Globus pallidus (tissue), 1 donor: ENCODE results near the gene BRI3BP.

Source experiments
- DNase-seq: peaks from one replicate; pipeline ENCODE4 v3.0.0-alpha.2; 2015; ENCODE audit warnings: low spot score

BRI3BP gene, protein sequence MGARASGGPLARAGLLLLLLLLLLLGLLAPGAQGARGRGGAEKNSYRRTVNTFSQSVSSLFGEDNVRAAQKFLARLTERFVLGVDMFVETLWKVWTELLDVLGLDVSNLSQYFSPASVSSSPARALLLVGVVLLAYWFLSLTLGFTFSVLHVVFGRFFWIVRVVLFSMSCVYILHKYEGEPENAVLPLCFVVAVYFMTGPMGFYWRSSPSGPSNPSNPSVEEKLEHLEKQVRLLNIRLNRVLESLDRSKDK

DNA sequence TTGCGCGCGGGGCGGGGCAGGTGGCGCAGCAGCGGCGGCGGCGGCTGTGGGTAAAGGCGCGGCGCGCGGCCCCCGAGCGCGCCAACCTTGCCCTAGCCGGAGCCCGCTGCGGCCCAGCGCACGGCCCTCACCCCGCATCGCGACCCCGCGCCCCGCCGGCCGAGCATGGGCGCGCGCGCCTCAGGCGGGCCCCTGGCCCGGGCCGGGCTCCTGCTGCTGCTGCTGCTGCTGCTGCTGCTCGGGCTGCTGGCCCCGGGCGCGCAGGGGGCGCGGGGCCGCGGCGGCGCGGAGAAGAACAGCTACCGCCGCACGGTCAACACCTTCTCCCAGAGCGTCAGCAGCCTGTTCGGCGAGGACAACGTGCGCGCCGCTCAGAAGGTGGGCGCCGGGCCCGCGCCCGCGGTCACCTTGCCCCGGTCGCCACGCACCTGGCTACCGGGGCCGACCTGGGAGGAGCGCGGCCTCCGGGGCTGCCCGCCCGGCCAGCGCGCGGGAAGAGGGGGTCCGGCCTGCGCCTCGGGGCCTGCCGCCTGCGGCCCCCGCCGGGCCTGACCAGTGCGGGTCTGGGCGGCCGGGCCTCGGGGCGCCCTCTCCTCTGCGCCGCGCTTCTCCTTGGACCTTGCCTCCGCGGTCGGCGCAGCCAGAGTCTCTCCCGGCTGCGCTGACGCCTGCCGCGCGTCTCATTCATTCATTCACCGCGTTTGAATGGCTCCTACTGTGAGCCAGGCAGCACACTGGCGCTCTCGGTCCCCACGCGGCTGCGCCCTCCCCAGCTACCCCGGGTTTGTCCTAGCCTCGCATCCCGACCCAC is at the start of gene BRI3BP:
BRI3BP (plus strand) TSS at position 20 of the 811 bp plus-strand sequence; CDS start at position 166, 146 bp downstream.
- DNase-seq, result no peak

DNA sequence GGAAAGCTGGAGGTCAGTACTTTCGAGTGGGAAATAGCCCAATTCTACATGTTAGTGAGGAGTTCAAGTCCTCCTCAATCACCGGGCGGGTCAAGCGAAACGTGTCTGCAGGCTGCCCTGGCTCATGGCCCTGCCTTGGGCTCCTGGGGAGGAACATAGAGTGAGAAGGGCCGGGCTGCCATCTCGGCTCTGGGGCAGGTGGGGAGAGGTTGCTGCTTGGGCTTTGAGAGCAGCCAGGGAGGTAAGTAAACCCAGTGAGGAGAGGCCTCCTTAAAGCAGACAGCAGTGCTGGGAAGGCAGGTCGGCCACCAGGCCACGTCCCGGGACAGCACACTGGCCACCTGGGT is 47.0 kb upstream of the BRI3BP start:
- DNase-seq, result no peak

DNA sequence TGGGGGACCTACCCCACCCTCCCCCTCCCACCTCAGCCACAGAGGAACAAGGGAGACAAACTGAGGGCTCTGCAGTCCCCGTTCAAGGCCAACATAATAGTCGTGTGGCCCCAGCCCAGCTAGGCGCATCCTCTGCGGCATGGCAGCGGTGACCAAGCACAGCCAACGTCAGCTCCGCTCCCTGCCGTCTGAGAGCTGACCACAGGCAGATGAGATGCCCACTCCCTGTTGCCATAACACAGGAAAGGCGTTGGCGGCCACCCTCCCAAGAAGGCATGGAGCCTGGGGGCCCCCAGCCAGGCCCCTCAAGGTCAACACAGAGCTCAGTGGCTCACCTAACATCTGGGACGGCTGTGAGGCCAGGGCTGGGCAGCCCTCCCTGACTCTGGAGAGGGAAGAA is 46.4 kb upstream of the BRI3BP start:
- no peak for DNase-seq

DNA sequence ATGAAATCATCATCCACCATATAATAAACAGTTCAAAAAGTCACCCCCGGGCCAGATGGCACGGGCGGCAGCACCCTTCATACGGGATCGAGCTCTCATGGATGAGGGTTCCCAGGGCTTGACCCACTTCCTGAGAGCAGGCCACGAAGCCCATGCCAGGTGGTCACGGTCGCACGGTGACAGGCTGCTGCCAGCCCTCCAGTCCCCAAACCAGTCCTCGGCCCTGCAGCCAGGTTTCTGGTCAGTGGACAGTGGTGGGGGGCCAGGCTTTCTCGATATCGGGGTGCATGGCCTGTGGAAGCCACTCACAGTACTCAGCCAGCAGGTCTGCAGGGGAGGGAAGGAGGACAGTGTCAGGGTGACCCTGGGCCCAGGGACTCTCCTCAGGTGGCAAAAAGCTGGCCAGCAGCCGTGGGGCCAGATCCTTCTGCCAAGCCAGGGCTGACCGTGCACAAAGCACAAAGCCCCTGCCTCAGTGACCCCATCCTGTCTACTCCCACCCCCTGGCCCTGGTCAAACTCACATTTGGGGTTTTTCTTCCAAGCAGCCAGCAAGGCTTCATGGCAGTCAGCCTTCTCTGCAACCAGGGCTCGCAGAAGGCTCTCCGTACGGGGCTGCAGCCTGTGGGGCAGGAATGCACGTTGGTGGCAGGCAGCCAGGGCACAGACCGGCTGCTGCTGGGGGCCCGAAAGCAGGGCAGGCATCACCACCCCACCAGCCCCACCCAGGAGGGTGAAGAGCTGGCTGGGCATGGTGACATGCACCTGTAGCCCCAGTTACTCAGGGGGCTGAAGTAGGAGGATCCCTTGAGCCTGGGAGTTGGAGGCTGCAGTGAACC is 45.7 kb upstream of the BRI3BP start:
- no peak for DNase-seq

DNA sequence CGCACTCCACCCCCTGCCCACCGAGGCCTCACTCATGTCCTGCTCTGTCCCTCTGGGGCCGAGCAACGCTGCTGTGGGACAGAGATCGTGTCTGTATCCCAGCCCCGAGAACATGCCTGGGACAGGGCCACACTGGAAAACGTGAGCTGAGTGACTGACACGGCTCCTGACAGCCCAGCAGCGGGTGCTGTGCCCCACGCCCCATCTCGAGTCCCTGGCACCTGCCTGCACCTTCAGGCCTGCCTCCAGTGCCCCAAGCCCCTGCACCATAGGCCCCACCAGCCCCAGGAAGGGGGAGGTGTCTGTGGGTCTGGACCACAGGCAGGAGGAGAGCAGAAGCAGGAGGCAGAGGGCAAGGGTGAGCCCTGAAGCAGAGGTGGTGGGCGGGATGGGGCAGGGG is 44.4 kb upstream of the BRI3BP start:
- DNase-seq, result no peak

DNA sequence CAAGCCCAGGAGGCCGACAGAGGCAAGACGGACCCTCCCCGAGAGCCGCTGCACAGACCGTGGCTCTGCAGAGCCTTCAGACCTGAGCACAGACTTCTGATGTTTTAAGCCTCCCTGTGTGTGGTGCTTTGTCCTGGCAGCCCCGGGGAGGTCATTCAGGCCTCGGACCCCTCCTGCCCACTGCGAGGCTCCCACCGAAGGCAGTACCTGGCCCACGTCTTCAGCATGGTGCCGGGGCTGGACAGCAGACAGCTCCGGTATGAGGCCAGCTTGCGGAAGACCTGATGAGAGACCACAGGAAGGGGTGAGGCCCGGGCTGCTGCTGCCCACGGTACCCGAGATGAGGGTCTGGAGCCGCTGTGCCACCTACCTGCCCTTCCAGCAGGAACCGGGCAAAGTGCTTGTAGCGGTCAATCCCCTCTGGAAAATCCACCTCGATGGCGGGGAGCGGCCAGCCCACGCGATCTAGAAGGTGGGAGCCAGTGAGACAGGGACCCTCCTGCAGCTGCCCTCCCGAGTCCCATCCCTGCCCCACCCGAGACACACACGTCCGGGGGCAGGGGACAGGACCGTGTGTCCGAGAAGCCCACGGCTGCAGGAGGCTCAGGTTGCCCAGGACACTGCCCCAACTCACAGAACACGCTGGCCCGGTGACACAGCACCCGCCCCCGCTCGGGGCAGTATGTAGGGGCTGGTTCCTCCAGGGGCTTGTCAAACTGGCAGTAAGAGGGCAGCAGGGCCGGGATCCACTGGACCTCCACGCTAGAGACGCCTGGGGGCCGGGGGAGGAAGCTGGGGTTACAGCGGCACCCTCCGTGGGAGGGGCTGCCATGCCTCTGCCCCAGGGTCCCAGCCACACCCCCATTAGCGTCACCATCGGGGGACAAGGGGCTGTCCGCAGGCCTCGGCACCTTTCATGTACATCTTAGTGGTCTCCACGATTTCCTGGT is 43.4 kb upstream of the BRI3BP start:
- DNase-seq, result no peak

DNA sequence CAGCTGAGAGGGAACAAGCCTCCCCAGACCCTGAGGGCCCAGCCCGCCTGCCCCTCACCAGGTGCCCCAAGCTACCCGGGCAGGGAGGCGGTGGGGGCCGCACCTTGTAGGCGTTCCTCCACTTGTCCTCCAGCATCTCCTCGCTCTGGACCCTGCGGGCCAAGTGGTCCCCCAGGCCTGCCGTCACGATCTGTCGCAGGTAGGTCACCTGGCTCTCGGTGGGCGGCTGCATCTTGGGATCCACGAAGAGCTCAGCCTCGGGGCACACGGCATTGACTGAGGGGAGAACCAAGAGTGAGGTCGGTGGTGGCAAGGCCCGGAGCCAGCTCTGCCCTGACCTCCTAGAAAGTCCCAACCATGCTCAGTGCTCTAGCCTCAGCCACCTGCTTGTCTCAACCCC is 41.1 kb upstream of the BRI3BP start:
- no peak for DNase-seq

DNA sequence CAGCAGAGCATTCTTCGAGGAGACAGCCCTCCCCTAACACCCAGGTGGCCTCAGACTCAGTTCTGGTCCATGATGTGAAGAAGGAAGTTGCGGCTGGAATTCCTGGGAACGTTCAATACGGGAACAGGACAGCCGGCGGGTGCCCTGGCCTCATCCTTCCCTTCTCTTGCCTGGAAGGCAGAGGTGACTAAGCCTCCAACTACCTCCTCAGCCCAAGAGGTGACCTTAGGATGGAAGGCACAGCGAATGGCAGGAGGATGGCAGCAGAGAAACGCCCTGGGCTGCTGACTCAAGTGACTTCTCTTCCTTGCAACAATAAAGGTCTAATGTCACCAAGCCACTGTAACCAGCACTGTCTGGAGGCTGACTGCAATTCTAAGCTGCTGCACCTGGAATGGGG is 40.6 kb upstream of the BRI3BP start:
- DNase-seq, result no peak

DNA sequence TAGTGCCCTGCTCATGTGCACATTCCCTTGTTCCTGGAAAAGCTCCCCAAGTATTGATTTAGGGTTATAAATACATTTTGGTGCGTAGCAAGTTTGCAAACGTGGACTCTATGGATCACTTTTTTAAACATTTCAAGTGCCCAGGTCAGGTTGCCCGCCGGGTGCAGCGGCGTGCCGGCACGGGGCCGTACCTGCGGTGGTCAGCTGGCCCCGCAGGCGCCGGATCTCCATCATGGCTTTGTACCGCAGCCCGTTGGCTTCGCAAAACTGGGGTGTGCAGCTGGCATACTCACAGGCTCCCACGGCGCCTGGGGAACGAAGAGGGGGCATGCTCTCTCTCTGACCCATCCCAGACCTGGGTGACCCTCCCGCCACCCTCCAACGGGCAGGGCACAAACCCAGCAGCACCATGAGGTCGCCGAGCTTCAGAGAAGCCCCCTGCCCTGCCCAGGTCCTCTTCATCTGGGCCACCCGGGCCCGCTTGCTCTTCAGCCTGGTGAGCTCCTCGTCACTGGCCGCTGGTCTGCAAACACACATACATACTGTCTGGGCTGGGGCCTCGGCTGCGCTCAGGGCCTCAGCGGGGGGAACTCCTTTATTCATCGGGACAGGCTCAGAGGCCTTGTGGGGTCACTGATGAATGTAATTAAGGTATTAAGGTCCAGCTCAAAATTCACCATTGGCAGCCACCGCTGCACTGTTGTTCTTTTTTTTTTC is 39.6 kb upstream of the BRI3BP start:
- no peak for DNase-seq

DNA sequence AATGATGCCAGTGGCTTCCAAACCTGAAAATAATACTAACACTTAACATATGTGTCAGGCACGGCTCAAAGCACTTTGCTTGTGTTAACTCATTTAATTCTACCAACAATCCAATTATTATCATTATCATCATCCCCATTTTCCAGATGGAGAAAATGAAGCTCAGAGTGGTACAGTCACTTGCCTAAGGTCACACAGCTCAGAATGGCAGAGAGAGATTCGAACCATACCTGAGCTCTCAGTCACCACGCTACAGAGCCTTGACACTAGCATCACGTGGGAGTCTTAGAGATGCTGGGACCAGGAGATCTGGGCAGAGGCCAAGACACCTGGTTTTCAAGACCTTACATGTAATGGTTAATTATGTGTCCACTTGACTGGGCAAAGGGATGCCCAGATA is 38.7 kb upstream of the BRI3BP start:
- DNase-seq, result no peak

DNA sequence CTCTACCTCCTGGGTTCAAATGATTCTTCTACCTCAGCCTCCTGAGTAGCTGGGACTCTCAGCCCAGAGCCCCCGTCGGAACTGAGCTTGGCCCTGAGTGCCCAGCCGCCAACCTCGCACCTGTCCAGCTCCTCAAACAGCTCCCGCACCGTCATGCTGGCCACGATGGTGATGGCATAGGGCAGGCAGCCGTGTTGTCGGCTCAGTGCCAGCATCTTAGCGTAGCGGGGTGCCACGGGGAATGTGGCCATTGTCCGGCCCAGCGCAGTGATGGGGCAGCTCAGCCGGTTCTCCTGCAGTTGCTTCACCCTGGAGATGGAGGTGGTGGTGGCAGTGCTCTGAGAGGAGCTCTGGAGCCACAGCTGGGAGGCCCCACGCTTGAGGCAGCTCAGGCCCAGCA is 36.9 kb upstream of the BRI3BP start:
- no peak for DNase-seq

DNA sequence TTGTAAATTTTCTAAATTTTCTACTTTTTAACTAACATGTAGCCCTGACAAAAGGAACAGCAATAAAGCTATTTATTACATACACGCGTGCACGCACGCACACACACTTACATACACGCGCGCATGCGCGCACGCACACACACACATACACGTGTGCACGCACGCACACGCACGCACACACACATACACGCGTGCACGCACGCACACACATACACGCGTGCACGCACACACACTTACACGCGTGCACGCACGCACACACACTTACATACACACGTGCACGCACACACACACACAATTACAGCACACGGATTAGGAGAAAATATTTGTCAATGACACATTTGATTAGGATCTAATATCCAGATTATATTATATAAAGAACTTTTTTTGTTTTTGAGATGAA is 32.4 kb upstream of the BRI3BP start:
- DNase-seq, result no peak

DNA sequence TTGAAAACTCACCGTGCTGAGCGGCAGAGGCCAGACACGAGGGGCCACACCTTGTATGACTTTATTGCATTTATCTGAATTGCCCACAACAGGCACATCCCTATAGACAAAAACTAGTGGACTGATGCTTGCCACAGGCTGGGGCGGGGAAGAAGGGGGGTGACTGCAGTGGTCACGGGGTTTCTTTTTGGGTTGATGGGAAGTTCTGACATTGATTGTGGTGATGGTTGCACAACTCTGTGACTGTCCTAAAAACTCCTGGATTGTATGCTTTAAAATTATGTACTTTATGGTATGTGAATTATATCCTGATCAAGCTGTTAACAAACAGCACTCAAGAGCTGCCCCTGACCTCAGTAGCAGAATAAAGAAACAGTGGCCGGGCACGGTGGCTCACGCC is 30.2 kb upstream of the BRI3BP start:
- DNase-seq, result no peak

DNA sequence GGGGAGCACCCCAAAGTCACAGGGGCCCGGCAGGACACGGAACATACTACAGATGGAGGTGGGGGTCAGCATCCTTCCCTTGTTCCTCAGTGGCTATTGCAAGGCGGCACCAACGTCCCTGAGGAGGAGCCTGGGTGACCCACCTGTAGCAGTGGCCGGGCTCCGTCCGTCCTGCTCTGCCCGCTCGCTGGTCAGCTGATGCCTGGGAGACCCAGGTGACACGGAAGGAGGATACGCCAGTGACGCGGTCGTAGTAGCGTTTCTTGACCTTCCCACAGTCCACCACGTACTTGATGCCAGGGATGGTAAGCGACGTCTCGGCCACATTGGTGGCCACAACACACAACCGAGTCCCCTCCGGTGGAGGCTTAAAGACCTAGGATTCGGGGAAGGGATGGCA is 29.2 kb upstream of the BRI3BP start:
- DNase-seq, result no peak

DNA sequence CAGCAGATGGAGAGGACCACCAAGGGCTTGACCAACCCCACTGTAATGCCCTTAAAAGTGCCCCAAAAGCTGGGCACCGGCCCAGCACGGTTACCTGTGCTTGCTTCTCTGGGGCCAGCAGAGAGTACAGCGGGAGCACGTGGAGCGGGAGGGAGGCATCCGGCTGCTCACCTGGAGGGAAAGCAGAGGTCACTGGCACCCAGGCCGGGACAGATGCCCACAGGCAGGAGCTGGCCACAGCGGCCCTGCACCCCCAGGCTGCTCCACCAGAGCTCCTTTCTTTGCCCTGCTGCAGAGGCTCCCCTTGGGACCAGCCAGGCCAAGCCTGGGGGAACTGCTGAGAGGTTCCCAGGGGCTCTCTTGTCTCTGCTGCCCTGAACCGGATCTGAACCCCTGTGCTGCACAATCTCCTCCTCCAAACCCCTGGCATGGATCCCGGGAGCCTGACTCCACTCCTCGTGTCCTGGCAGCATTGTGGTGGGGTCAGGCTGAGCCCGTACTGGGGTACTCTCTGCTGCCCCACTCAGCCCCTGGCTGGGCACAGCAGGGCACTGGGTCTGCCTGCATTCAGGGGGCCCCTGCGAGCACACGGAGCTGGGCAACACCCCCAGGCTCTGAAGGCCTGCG is 28.5 kb upstream of the BRI3BP start:
- no peak for DNase-seq

DNA sequence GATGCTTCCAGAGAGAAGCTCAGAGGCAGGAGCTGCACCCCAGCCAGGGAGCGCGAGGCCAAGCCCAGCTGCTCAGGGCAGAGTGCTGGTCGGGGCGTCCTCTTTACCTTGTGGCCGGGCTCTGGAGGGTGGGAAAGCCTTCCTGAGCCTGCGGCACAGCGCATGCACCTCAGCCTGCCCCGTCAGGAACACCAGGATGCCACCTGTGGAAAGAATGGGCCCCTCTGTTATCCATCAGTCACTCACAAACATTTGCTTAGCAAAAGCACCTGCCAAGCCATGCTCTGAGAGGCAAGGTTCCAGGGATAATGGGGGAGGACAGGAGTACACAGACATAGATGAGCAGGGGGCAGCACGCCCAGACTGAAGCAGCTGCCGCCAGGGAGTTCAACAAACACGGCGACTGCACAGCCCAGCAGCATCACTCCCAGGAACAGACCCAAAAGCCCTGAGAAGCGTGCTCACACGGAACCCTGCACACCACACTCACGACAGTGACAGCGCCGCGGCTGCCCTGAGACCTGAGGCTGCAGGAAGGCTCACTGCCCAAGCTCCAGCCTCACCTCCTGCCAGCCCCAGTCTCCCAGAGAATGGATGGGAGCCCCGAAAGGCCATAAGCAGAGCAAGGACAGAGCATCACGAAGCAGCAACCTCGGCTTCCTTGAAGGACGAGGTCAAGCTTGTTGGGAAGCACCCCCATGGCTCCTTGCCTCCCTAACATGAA is 26.3 kb upstream of the BRI3BP start:
- no peak for DNase-seq

DNA sequence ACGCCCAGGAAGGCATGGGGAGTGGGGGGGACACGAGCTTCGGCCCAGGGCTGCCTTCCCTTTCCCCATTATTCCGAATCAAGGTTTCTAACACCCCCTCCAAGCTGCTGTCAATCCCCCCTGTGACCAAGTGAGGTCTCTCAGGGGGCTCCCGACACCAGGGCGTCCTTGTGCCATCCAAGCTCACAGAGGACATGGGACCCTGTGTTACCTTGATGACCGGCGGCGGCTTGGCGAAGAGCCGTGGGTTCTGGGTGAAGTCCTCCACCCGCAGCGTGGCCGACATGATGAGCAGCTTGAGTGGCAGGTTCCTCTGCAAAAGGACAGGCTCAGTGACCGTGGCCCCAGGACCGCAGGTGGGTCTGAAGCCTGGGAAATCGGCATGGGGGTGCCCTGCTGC is 24.8 kb upstream of the BRI3BP start:
- no peak for DNase-seq

DNA sequence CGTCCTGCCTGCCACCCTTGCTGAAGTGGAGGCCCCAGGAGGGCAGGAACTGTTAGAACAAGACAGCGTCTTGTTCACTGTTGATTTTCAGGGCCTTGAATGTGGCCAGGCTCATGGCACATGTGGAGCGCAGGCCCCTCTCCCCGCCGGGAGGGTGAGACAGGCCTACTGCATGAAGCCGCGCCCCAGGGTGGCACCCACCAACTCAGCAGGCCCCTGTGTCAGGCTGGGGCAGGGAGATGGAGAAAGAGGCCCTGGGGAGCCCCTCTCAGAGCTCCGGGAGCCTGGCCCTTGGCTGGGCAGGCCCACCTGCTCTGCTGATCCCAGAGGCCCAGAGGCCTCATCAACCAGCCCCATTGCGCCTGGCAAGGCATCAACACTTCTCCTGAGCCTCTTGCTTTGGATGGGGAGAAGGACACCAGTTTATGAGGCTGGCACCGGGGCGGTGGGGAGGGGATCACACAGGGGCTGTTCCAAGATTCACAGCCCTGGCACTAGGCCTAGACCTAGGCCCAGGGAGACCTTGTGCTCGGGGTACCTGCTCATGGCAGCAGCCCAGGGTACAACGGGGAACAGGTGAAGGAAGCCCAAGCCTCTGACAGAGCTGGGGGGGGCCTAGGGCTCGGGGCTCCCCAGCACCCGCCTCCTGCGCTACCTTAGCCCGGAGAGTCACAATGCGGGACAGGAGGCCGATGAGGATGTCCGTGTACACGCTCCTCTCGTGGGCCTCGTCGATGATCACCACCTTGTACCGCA is 22.6 kb upstream of the BRI3BP start:
- DNase-seq, result no peak

DNA sequence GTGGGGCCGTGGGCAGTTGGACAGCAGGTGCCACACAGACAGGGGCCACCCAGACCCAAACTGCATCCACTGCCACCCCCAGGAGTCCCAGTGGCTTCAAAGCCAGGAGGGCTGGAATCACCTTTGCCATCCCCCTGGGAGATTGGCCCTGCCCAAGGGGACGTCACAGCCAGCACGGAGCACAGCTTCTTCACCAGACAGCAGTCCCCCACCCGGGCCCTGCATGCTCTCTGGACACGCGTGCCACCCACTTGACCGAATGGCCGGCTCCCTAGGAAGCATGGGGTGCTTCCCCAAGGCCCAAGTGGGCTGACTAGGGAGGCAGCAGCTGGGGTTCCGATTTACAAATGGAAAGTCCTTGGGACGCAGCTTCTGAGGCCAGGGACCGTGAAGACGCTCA is 21.8 kb upstream of the BRI3BP start:
- DNase-seq, result no peak
